Left forelimb (tissue), 1 donor: ENCODE data around the gene C3orf18.

Experiments used
- DNase-seq: peaks from one replicate; pipeline ENCODE4 v3.0.0-alpha.2; 2018; ENCODE audit warnings: low spot score

Gene C3orf18

GRCh38 chr3:50567386-50568167 is at the start of gene C3orf18:
C3orf18 (minus strand) TSS chr3:50567747; CDS start chr3:50565699, 2,048 bp downstream.
- peak; percentile 91 for DNase-seq

GRCh38 chr3:50616770-50617095 is 49.2 kb upstream of the C3orf18 start:
- peak; percentile 94 for DNase-seq

- DNase-seq, result peak; percentile 86
These were observed 48.6 kb upstream of the C3orf18 start for GRCh38 chr3:50616003-50616769.

- DNase-seq, result no peak
These were observed 47.6 kb upstream of the C3orf18 start for GRCh38 chr3:50615190-50615589.

- no peak for DNase-seq
These were observed 45.7 kb upstream of the C3orf18 start for GRCh38 chr3:50612970-50613846.

- DNase-seq, result no peak
These were observed 44.8 kb upstream of the C3orf18 start for GRCh38 chr3:50612234-50612882.

GRCh38 chr3:50611464-50612233 is 44.1 kb upstream of the C3orf18 start, which contains the start of gene CISH:
CISH (minus strand) TSS chr3:50611774; CDS start chr3:50611650, 124 bp downstream.
- DNase-seq, result peak; percentile 99

GRCh38 chr3:50610992-50611463 is 43.5 kb upstream of the C3orf18 start:
- no peak for DNase-seq

- DNase-seq, result no peak
These were observed 42.8 kb upstream of the C3orf18 start for GRCh38 chr3:50610181-50610971.

GRCh38 chr3:50609763-50610085 is 42.2 kb upstream of the C3orf18 start:
- DNase-seq, result no peak

GRCh38 chr3:50609071-50609762 is 41.7 kb upstream of the C3orf18 start:
- no peak for DNase-seq

- no peak for DNase-seq
These were observed 40.7 kb upstream of the C3orf18 start for GRCh38 chr3:50608278-50608677.

- DNase-seq, result no peak
These were observed 39.9 kb upstream of the C3orf18 start for GRCh38 chr3:50607271-50608091.

GRCh38 chr3:50606596-50606995 is 39.0 kb upstream of the C3orf18 start:
- DNase-seq, result no peak

- no peak for DNase-seq
These were observed 38.4 kb upstream of the C3orf18 start for GRCh38 chr3:50605901-50606326.

- no peak for DNase-seq
These were observed 37.4 kb upstream of the C3orf18 start for GRCh38 chr3:50604628-50605588.

- no peak for DNase-seq
These were observed 36.6 kb upstream of the C3orf18 start for GRCh38 chr3:50604110-50604621.
